IMR-90 (cell line): Measurements from ENCODE around the gene TECTA. TPM values are rescaled to one million over a fixed set of nuclear protein-coding genes. Genes with fewer than 3 reads are reported as not detected.

Experiments
- ATAC-seq: fragments of 200-7000 bp; cut with Tn5 transposase; 2 replicates; pipeline ENCODE4 v1.9.1; 2020; ENCODE audit warnings: low read depth, mild to moderate bottlenecking, moderate library complexity
- BruUV-seq: library from RNA; stranded (reverse); fragments of 400-500 nt; replicated peaks from 2 replicates; lab custom pipeline; 2021; lab: Mats Ljungman, UMichigan
- CTCF ChIA-PET: fragments of 300-600 bp; formaldehyde crosslinking; extraction: SDS; loops from one replicate; lab custom pipeline; 2021; ENCODE audit warnings: antibody characterized with exemption; lab: Yijun Ruan, JAX
- POLR2A ChIA-PET: fragments of 300-600 bp; sonication (Branson Sonifier 250); formaldehyde crosslinking; loops from one replicate; lab custom pipeline; 2022; ENCODE audit warnings: antibody characterized with exemption; ENCODE audit not compliant: unreplicated experiment; lab: Charles Lee
- DNase-seq: peaks from one replicate; pipeline ENCODE4 v3.0.0; 2013
- H2AFZ ChIP-seq: replicated peaks from 2 replicates; pipeline ENCODE3; 2013; ENCODE audit warnings: low read length, mild to moderate bottlenecking; ENCODE audit not compliant: poor library complexity
- H2AK5ac ChIP-seq: 2 replicates; pipeline ENCODE4 v1.6.1; 2013; ENCODE audit warnings: low read depth, low read length, inconsistent platforms
- H2AK9ac ChIP-seq: replicated peaks from 2 replicates; pipeline ENCODE3; 2013; ENCODE audit warnings: mild to moderate bottlenecking, low read depth, low read length, moderate library complexity; ENCODE audit not compliant: poor library complexity
- H2BK120ac ChIP-seq: 2 replicates; pipeline ENCODE4 v1.6.1; 2013; ENCODE audit warnings: low read depth, low read length, inconsistent platforms
- H2BK15ac ChIP-seq: 3 replicates; pipeline ENCODE4 v1.6.1; 2013; ENCODE audit warnings: low read depth, low read length, inconsistent platforms
- H2BK20ac ChIP-seq: 2 replicates; pipeline ENCODE4 v1.6.1; 2013; ENCODE audit warnings: low read depth, mild to moderate bottlenecking, inconsistent platforms, low read length, moderate library complexity
- H2BK5ac ChIP-seq: 2 replicates; pipeline ENCODE4 v1.6.1; 2013; ENCODE audit warnings: mild to moderate bottlenecking, low read depth, low read length, inconsistent platforms; ENCODE audit not compliant: poor library complexity, severe bottlenecking
- H3K14ac ChIP-seq: replicated peaks from 2 replicates; pipeline ENCODE4 v1.6.1; 2013; ENCODE audit warnings: low read depth, low read length, inconsistent platforms
- H3K18ac ChIP-seq: 2 replicates; pipeline ENCODE4 v1.6.1; 2013; ENCODE audit warnings: low read depth, low read length, control low read depth
- H3K23ac ChIP-seq: 2 replicates; pipeline ENCODE4 v1.6.1; 2013; ENCODE audit warnings: low read depth, low read length, inconsistent platforms
- H3K27ac ChIP-seq: 2 replicates; pipeline ENCODE4 v1.5.1; 2013; ENCODE audit warnings: mild to moderate bottlenecking, control low read depth, low read length; ENCODE audit not compliant: insufficient read depth
- H3K27me3 ChIP-seq: 2 replicates; pipeline ENCODE4 v1.6.1; 2013; ENCODE audit warnings: low read length; ENCODE audit not compliant: control insufficient read depth, insufficient read depth
- H3K36me3 ChIP-seq: 2 replicates; pipeline ENCODE4 v1.6.1; 2013; ENCODE audit warnings: low read length, mixed read lengths; ENCODE audit not compliant: control insufficient read depth, insufficient read depth
- H3K4ac ChIP-seq: 2 replicates; pipeline ENCODE4 v1.6.1; 2013; ENCODE audit warnings: low read depth, low read length, inconsistent platforms
- H3K4me1 ChIP-seq: 2 replicates; pipeline ENCODE4 v1.6.1; 2013; ENCODE audit warnings: low read length, mixed read lengths; ENCODE audit not compliant: control insufficient read depth, insufficient read depth
- H3K4me2 ChIP-seq: 2 replicates; pipeline ENCODE4 v1.6.1; 2013; ENCODE audit warnings: low read depth, mild to moderate bottlenecking, control low read depth, low read length, moderate library complexity
- H3K4me3 ChIP-seq: 2 replicates; pipeline ENCODE4 v1.5.1; 2013; ENCODE audit warnings: low read depth, mild to moderate bottlenecking, control low read depth, low read length, moderate library complexity; ENCODE audit not compliant: insufficient read depth
- H3K56ac ChIP-seq: 2 replicates; pipeline ENCODE4 v1.6.1; 2013; ENCODE audit warnings: low read length, inconsistent platforms; ENCODE audit not compliant: insufficient read depth; ENCODE audit errors: extremely low read depth
- H3K79me1 ChIP-seq, 2 experiments: 2 replicates each; pipeline ENCODE4 v1.6.1; 2013; ENCODE audit warnings: low read length in 2 of 2, inconsistent platforms in 1 of 2, low read depth in 1 of 2
- H3K9ac ChIP-seq: 2 replicates; pipeline ENCODE4 v1.6.1; 2013; ENCODE audit warnings: low read depth, low read length, control low read depth
- H3K9me1 ChIP-seq: 2 replicates; pipeline ENCODE4 v1.6.1; 2013; ENCODE audit warnings: low read length, inconsistent platforms; ENCODE audit not compliant: insufficient read depth
- H3K9me3 ChIP-seq: 2 replicates; pipeline ENCODE4 v1.6.1; 2013; ENCODE audit warnings: low read length; ENCODE audit not compliant: control insufficient read depth, insufficient read depth
- H4K20me1 ChIP-seq: 2 replicates; pipeline ENCODE4 v1.6.1; 2013; ENCODE audit warnings: low read length, inconsistent platforms; ENCODE audit not compliant: insufficient read depth
- H4K5ac ChIP-seq: 2 replicates; pipeline ENCODE4 v1.6.1; 2013; ENCODE audit warnings: mild to moderate bottlenecking, low read depth, low read length, control low read depth
- H4K8ac ChIP-seq, 2 experiments: 2 replicates each; pipeline ENCODE4 v1.6.1; 2013; ENCODE audit warnings: low read depth in 2 of 2, low read length in 2 of 2, control low read depth in 1 of 2, inconsistent platforms in 1 of 2
- H4K91ac ChIP-seq: 2 replicates; pipeline ENCODE4 v1.6.1; 2013; ENCODE audit warnings: low read depth, low read length, inconsistent platforms; ENCODE audit not compliant: insufficient read depth
- BHLHE40 ChIP-seq: fragments of 150-350 bp; IDR thresholded peaks from 2 replicates; pipeline ENCODE4 v1.6.1; 2016; ENCODE audit warnings: mild to moderate bottlenecking, low read depth, low read length
- CEBPB ChIP-seq: IDR thresholded peaks from 2 replicates; pipeline ENCODE4 v1.6.1; 2012; ENCODE audit warnings: low read depth, low read length, improper control_type of control experiment
- CHD1 ChIP-seq: IDR thresholded peaks from 2 replicates; pipeline ENCODE4 v1.6.1; 2012; ENCODE audit warnings: low read depth, low read length, improper control_type of control experiment
- FOS ChIP-seq: fragments of 150-350 bp; IDR thresholded peaks from 2 replicates; pipeline ENCODE4 v1.6.1; 2016; ENCODE audit warnings: low read depth, low read length
- MAFK ChIP-seq: IDR thresholded peaks from 2 replicates; pipeline ENCODE4 v1.6.1; 2012; ENCODE audit warnings: low read depth, low read length, improper control_type of control experiment
- MAZ ChIP-seq: IDR thresholded peaks from 2 replicates; pipeline ENCODE4 v1.6.1; 2012; ENCODE audit warnings: low read depth, mild to moderate bottlenecking, low read length, improper control_type of control experiment, moderate library complexity, borderline replicate concordance
- MXI1 ChIP-seq: IDR thresholded peaks from 2 replicates; pipeline ENCODE4 v1.6.1; 2012; ENCODE audit warnings: low read depth, mild to moderate bottlenecking, low read length, moderate library complexity, borderline replicate concordance
- NFE2L2 ChIP-seq: fragments of 150-350 bp; IDR thresholded peaks from 2 replicates; pipeline ENCODE4 v1.6.1; 2016; ENCODE audit warnings: low read depth, mild to moderate bottlenecking, low read length
- RAD21 ChIP-seq: IDR thresholded peaks from 2 replicates; pipeline ENCODE4 v1.6.1; 2012; ENCODE audit warnings: low read length, improper control_type of control experiment
- WGBS, 2 experiments: methylation state at CpG; one replicate each; pipeline versions ENCODE4 v1.1.5 to v1.1.7; 2013; ENCODE audit warnings: missing lambda C conversion rate in 2 of 2; ENCODE audit not compliant: insufficient read length in 1 of 2; ENCODE audit errors: extremely low coverage in 2 of 2; 5-methylcytosine and 5-hydroxymethylcytosine counted together
- dilution Hi-C: fragments of 300-500 bp; cut with HindIII; formaldehyde crosslinking; loops from one replicate; pipeline ENCODE4 v1.14.3; 2018; ENCODE audit warnings: low sequenced_read_pairs; ENCODE audit not compliant: unreplicated experiment
- in situ Hi-C: fragments of 300-500 bp; cut with MboI; formaldehyde crosslinking; loops from 3 replicates; pipeline ENCODE4 v1.14.3; 2019; ENCODE audit warnings: low sequenced_read_pairs, inconsistent platforms, mixed read lengths
- intact Hi-C: fragments of 100-400 bp; cut with micrococcal nuclease; formaldehyde crosslinking; loops from 2 replicates; pipeline ENCODE4 v1.10.0; 2022
- polyA plus RNA-seq, 3 experiments: library from polyadenylated mRNA; depleted of rRNA; stranded (reverse); fragments of >200 nt; gene quantifications; 2 replicates each; pipeline ENCODE4 v1.2.3, GENCODE V29; 2012; ENCODE audit warnings: low replicate concordance in 1 of 3
- total RNA-seq: library from RNA; depleted of rRNA; stranded (reverse); fragments of >200 nt; gene quantifications from 2 replicates; pipeline ENCODE4 v1.2.3, GENCODE V29; 2012
- TF ChIP-seq, protein P1 (sequence below): fragments of 150-350 bp; IDR thresholded peaks from 2 replicates; pipeline ENCODE4 v1.6.1; 2016; ENCODE audit warnings: low read depth, mild to moderate bottlenecking, low read length, moderate library complexity, borderline replicate concordance
- TF ChIP-seq, protein P2 (sequence below): fragments of 150-350 bp; IDR thresholded peaks from 2 replicates; pipeline ENCODE4 v1.6.1; 2017; ENCODE audit warnings: mild to moderate bottlenecking, antibody characterized with exemption, low read length, low read depth
- TF ChIP-seq, protein P3 (sequence below): conservative IDR thresholded peaks from 2 replicates; pipeline ENCODE4 v1.5.1; 2012; ENCODE audit warnings: mild to moderate bottlenecking, low read depth, low read length, improper control_type of control experiment

Gene TECTA
- total and polyA plus RNA-seq, 2 of the 4 experiments (the other 2 are of a cell fraction) = 0.17 to 0.18 TPM

DNA sequence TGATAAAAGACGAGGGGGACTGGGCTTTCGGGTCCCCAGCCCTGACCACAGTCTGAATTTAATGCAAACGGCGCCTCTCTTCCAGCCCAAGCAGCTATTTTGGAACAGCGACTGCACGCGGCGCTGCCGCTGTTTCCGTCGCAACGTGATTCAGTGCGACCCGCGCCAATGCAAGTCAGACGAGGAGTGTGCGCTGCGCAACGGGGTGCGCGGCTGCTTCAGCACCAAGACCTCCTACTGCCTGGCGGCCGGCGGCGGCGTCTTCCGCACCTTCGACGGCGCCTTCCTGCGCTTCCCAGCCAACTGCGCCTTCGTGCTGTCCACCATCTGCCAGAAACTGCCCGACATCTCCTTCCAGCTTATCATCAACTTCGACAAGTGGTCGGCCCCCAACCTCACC, 56.7 kb downstream of the TECTA start:
- Histone ChIP-seq H2BK5ac (no peak overlapping the region), H4K5ac (no peak overlapping the region), H3K4me1 (no peaks in the 10 kb centered on the region), H3K23ac (no peak overlapping the region), H2BK15ac (no peak overlapping the region), H3K4ac (no peak overlapping the region), H3K79me1 (no peaks in the 10 kb centered on the region), H2BK120ac (no peak overlapping the region), H3K9me3 (no peaks in the 10 kb centered on the region; the same call in 1 of the 2 replicates), H3K27ac (no peak overlapping the region), H2AFZ (peak overlapping the region; percentile 48), H3K27me3 (peaks cover 8% of the 10 kb centered on the region), H3K9ac (no peak overlapping the region), H3K4me2 (no peak overlapping the region), H3K56ac (no peak overlapping the region), H4K20me1 (no peaks in the 10 kb centered on the region), H2BK20ac (no peak overlapping the region), H4K91ac (no peak overlapping the region), H3K18ac (no peak overlapping the region), H2AK9ac (no peak overlapping the region), H3K36me3 (no peaks in the 10 kb centered on the region), H3K4me3 (no peak overlapping the region), H3K9me1 (no peaks in the 10 kb centered on the region), H2AK5ac (no peak overlapping the region), H4K8ac (no peak overlapping the region), H3K14ac (no peak overlapping the region)
- 76% methylated on average over 33 of the region's 36 CpGs; no CpG with 5 or more reads in 1 of the 2 experiments for WGBS, 2 experiments
- ChIA-PET POLR2A (no interaction called here), CTCF (no interaction called here)
- dilution Hi-C loops (no loop called here), intact Hi-C loops (no loop called here), in situ Hi-C loops (no loop called here)
- TF ChIP-seq MAFK (no peak), FOS (no peak), BHLHE40 (no peak), CEBPB (no peak), CHD1 (no peak), RAD21 (no peak), MAZ (no peak), MXI1 (no peak), NFE2L2 (no peak)
- TF ChIP-seq, protein P1, sequence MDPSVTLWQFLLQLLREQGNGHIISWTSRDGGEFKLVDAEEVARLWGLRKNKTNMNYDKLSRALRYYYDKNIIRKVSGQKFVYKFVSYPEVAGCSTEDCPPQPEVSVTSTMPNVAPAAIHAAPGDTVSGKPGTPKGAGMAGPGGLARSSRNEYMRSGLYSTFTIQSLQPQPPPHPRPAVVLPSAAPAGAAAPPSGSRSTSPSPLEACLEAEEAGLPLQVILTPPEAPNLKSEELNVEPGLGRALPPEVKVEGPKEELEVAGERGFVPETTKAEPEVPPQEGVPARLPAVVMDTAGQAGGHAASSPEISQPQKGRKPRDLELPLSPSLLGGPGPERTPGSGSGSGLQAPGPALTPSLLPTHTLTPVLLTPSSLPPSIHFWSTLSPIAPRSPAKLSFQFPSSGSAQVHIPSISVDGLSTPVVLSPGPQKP = no peak
- TF ChIP-seq, protein P2, sequence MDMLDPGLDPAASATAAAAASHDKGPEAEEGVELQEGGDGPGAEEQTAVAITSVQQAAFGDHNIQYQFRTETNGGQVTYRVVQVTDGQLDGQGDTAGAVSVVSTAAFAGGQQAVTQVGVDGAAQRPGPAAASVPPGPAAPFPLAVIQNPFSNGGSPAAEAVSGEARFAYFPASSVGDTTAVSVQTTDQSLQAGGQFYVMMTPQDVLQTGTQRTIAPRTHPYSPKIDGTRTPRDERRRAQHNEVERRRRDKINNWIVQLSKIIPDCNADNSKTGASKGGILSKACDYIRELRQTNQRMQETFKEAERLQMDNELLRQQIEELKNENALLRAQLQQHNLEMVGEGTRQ = no peak
- TF ChIP-seq, protein P3, sequence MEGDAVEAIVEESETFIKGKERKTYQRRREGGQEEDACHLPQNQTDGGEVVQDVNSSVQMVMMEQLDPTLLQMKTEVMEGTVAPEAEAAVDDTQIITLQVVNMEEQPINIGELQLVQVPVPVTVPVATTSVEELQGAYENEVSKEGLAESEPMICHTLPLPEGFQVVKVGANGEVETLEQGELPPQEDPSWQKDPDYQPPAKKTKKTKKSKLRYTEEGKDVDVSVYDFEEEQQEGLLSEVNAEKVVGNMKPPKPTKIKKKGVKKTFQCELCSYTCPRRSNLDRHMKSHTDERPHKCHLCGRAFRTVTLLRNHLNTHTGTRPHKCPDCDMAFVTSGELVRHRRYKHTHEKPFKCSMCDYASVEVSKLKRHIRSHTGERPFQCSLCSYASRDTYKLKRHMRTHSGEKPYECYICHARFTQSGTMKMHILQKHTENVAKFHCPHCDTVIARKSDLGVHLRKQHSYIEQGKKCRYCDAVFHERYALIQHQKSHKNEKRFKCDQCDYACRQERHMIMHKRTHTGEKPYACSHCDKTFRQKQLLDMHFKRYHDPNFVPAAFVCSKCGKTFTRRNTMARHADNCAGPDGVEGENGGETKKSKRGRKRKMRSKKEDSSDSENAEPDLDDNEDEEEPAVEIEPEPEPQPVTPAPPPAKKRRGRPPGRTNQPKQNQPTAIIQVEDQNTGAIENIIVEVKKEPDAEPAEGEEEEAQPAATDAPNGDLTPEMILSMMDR = no peak
- no peak for ATAC-seq
- no TSS peak for BruUV-seq
- DNase-seq = no peak
